Neural crest cell (in vitro differentiated cells): Measurements from ENCODE around the gene SNAP47. TPM values are rescaled to one million over a fixed set of nuclear protein-coding genes. Genes with fewer than 3 reads are reported as not detected.

ENCODE experiments used
- DNase-seq: peaks from one replicate; pipeline ENCODE4 v3.0.0; 2021; ENCODE audit warnings: low read depth, mixed read lengths, low spot score
- H3K27ac Mint-ChIP-seq: one replicate; pipeline ENCODE4 v1.8.0; 2021; ENCODE audit warnings: mild to moderate bottlenecking, mixed read lengths; ENCODE audit not compliant: unreplicated experiment
- H3K27me3 Mint-ChIP-seq: 2 replicates; pipeline ENCODE4 v1.8.0; 2021; ENCODE audit warnings: low read depth, mild to moderate bottlenecking, mixed read lengths
- H3K36me3 Mint-ChIP-seq: 2 replicates; pipeline ENCODE4 v1.8.0; 2021; ENCODE audit warnings: low read depth, mild to moderate bottlenecking, mixed read lengths
- H3K4me1 Mint-ChIP-seq: 2 replicates; pipeline ENCODE4 v1.8.0; 2021; ENCODE audit warnings: mixed read lengths
- H3K4me3 Mint-ChIP-seq: one replicate; pipeline ENCODE4 v1.8.0; 2021; ENCODE audit warnings: mild to moderate bottlenecking, mixed read lengths
- H3K9me3 Mint-ChIP-seq: 2 replicates; pipeline ENCODE4 v1.8.0; 2021; ENCODE audit warnings: mixed read lengths
- CTCF ChIP-seq: fragments of 200-600 bp; sonication (generic); conservative IDR thresholded peaks from 2 replicates; pipeline ENCODE4 v1.5.0; 2021; ENCODE audit warnings: antibody characterized with exemption, mild to moderate bottlenecking
- total RNA-seq: library from RNA; stranded (reverse); gene quantifications from 2 replicates; pipeline ENCODE4 v1.2.1, GENCODE V29; 2021

The SNAP47 gene
- total RNA-seq, 1 donor from 2014 or later = 45.3 TPM

GRCh38 chr1:227797625-227798024, 62.4 kb downstream of the SNAP47 start:
- H3K9me3 Mint-ChIP-seq = no peaks in the 10 kb centered on the region
- TF ChIP-seq CTCF = no peak
- no peaks in the 10 kb centered on the region for H3K4me1 Mint-ChIP-seq
- peaks cover 22% of the 10 kb centered on the region for H3K27me3 Mint-ChIP-seq
- no peak for DNase-seq
- H3K36me3 Mint-ChIP-seq = no peaks in the 10 kb centered on the region
- no peak overlapping the region for H3K27ac Mint-ChIP-seq
- H3K4me3 Mint-ChIP-seq = no peak overlapping the region

- no peaks in the 10 kb centered on the region for H3K9me3 Mint-ChIP-seq
- H3K4me3 Mint-ChIP-seq = no peak overlapping the region
- DNase-seq = no peak
- no peaks in the 10 kb centered on the region for H3K4me1 Mint-ChIP-seq
- peaks cover 26% of the 10 kb centered on the region for H3K27me3 Mint-ChIP-seq
- H3K27ac Mint-ChIP-seq = no peak overlapping the region
- H3K36me3 Mint-ChIP-seq = no peaks in the 10 kb centered on the region
- TF ChIP-seq CTCF = no peak
Measured at GRCh38 chr1:227798078-227798802, 63.0 kb downstream of the SNAP47 start.

GRCh38 chr1:227799756-227800155, 64.5 kb downstream of the SNAP47 start:
- H3K36me3 Mint-ChIP-seq = peaks cover 1% of the 10 kb centered on the region
- no peaks in the 10 kb centered on the region for H3K4me1 Mint-ChIP-seq
- peaks cover 39% of the 10 kb centered on the region for H3K27me3 Mint-ChIP-seq
- no peak for TF ChIP-seq CTCF
- no peak overlapping the region for H3K4me3 Mint-ChIP-seq
- H3K27ac Mint-ChIP-seq = no peak overlapping the region
- H3K9me3 Mint-ChIP-seq = peaks cover 1% of the 10 kb centered on the region
- no peak for DNase-seq

- no peaks in the 10 kb centered on the region for H3K4me1 Mint-ChIP-seq
- DNase-seq = no peak
- H3K36me3 Mint-ChIP-seq = peaks cover 6% of the 10 kb centered on the region
- TF ChIP-seq CTCF = no peak
- H3K9me3 Mint-ChIP-seq = peaks cover 3% of the 10 kb centered on the region
- no peak overlapping the region for H3K27ac Mint-ChIP-seq
- peaks cover 43% of the 10 kb centered on the region for H3K27me3 Mint-ChIP-seq
- H3K4me3 Mint-ChIP-seq = no peak overlapping the region
Measured at GRCh38 chr1:227803933-227804332, 68.7 kb downstream of the SNAP47 start.

- peaks cover 37% of the 10 kb centered on the region for H3K27me3 Mint-ChIP-seq
- H3K4me1 Mint-ChIP-seq = no peaks in the 10 kb centered on the region
- DNase-seq = no peak
- no peak overlapping the region for H3K27ac Mint-ChIP-seq
- no peak for TF ChIP-seq CTCF
- H3K4me3 Mint-ChIP-seq = no peak overlapping the region
- H3K36me3 Mint-ChIP-seq = peaks cover 6% of the 10 kb centered on the region
- H3K9me3 Mint-ChIP-seq = peaks cover 7% of the 10 kb centered on the region
Measured at GRCh38 chr1:227805606-227806197, 70.5 kb downstream of the SNAP47 start.
